ENCODE results near the gene TNPO2. TPM values are rescaled to one million over a fixed set of nuclear protein-coding genes. Genes with fewer than 3 reads are reported as not detected.

The TNPO2 gene
- total RNA-seq, 3 donors from 2014 or later: 46.0 to 73.0 (median 70.8) TPM

DNA sequence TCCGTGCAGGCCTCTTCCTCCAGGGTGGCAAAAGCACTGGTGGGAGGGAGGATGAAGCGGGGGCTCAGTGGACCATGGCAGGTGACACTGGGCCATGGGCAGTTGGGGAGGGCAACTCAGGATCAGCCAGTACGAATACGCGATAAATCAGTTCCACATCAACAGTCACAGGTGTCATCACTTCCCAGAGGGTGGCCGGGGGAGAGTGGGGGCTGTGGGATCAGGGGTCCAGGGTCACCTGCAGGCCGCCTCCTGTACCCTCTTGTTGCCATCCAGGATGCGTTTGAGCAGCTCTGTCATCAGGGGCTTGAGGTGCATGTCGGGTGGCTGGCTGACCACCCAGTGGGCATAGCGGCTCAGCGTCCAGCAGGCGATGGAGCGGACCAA is 17.4 kb downstream of the TNPO2 start:
- Histone ChIP-seq H3K36me3 (peaks cover 28% of the 10 kb centered on the region), H3K4me3 (no peak overlapping the region), H3K27me3 (no peaks in the 10 kb centered on the region), H3K4me1 (no peaks in the 10 kb centered on the region), H3K9me3 (no peaks in the 10 kb centered on the region), H3K27ac (no peak overlapping the region)
- TF ChIP-seq POLR2AphosphoS5 (IDR thresholded peaks at IDR 0.05) (no peak), POLR2A (IDR thresholded peaks at IDR 0.05) (no peak)
- TF ChIP-seq, protein P1, sequence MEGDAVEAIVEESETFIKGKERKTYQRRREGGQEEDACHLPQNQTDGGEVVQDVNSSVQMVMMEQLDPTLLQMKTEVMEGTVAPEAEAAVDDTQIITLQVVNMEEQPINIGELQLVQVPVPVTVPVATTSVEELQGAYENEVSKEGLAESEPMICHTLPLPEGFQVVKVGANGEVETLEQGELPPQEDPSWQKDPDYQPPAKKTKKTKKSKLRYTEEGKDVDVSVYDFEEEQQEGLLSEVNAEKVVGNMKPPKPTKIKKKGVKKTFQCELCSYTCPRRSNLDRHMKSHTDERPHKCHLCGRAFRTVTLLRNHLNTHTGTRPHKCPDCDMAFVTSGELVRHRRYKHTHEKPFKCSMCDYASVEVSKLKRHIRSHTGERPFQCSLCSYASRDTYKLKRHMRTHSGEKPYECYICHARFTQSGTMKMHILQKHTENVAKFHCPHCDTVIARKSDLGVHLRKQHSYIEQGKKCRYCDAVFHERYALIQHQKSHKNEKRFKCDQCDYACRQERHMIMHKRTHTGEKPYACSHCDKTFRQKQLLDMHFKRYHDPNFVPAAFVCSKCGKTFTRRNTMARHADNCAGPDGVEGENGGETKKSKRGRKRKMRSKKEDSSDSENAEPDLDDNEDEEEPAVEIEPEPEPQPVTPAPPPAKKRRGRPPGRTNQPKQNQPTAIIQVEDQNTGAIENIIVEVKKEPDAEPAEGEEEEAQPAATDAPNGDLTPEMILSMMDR (IDR thresholded peaks at IDR 0.05): no peak
- intact Hi-C loops (cut with DNase I; ENCODE audit: low total_unique reads): no loop called here
- DNase-seq (ENCODE audit: low spot score in 2 of 2): no peak

DNA sequence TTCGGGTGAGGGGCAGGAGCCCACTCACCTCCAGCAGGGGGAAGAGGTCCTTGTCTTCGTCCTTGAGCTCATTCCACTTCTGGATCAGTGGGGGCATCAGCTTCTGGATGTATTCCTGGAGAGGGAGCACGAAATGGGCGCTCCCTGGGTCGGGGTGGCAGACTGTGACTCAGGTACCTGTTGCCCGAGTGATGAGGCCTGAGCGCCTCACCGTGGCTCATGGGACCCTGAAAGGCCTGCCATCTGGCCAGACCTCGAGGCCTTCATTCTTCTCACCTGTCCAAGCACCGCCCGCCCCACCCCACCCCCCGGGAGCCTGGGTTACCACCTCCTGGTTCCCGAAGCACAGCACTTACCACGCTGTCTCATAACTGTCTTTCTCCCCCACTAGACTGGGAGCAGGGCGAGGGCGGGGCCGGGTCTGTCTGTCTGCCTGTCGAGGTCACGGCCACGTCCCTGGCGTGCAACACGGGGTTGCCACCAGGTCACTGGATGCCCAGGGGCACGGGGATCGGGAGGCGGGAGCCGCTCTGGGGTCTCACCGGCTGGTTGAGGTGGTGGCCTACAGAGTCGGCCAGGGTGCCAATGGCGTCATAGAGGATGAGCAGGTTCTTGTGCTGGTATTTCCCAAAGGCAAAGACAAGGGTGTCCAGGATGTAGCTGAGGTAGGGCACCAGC is 17.9 kb downstream of the TNPO2 start:
- Histone ChIP-seq H3K27ac (no peak overlapping the region), H3K4me1 (no peaks in the 10 kb centered on the region), H3K36me3 (peaks cover 33% of the 10 kb centered on the region), H3K27me3 (no peaks in the 10 kb centered on the region), H3K9me3 (no peaks in the 10 kb centered on the region), H3K4me3 (no peak overlapping the region)
- intact Hi-C loops (cut with DNase I; ENCODE audit: low total_unique reads): no loop called here
- TF ChIP-seq POLR2A (IDR thresholded peaks at IDR 0.05) (no peak), POLR2AphosphoS5 (IDR thresholded peaks at IDR 0.05) (no peak)
- TF ChIP-seq, protein P1 (IDR thresholded peaks at IDR 0.05): no peak
- no peak for DNase-seq (ENCODE audit: low spot score in 2 of 2)

DNA sequence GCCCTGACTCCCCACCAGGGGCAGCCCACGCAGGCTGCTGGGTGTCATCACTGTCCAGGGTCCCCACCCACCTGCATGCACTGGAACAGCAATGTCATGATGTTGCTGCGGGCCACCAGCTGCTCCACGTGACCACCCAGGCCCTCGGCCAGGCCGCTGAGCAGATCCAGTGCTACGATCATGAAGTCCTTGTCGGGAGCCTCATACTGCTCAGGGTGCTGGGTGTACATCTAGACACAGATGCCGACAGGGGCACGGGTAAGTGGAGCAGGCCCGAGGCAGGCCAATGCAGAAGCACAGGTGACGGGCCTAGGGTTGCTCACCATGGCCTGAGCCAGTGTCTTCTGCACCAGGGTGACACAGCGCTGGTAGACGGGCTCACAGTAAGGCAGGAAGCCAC is 18.6 kb downstream of the TNPO2 start:
- DNase-seq (ENCODE audit: low spot score in 2 of 2): no peak
- no peak for TF ChIP-seq POLR2A (IDR thresholded peaks at IDR 0.05)
- TF ChIP-seq POLR2AphosphoS5 (IDR thresholded peaks at IDR 0.05): no peak
- TF ChIP-seq, protein P1 (IDR thresholded peaks at IDR 0.05): no peak
- H3K27me3 ChIP-seq: no peaks in the 10 kb centered on the region
- intact Hi-C loops (cut with DNase I; ENCODE audit: low total_unique reads): no loop called here
- H3K4me1 ChIP-seq: no peaks in the 10 kb centered on the region
- H3K27ac ChIP-seq: no peak overlapping the region
- H3K4me3 ChIP-seq: no peak overlapping the region
- H3K9me3 ChIP-seq: no peaks in the 10 kb centered on the region
- peaks cover 36% of the 10 kb centered on the region for H3K36me3 ChIP-seq

DNA sequence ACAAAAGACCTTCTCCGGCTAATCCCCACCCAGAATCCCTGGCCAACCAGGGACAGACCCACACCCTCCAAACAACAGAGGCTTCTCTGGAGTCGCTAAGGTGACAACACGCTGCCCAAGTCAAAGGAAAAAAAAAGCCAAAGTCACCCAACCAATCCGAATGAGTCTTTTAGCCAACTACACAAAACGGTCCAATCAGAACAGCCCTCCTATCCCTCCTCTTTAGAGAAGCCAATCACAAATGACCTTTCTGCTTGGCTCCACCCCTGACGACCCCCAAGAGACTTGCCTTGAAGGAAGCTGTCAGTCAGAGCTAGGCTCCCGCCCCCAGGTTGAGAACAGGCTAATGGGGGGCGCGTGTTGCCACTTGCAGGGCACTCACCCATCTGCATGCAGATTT is 20.7 kb downstream of the TNPO2 start:
- no peaks in the 10 kb centered on the region for H3K27me3 ChIP-seq
- H3K27ac ChIP-seq: no peak overlapping the region
- H3K4me1 ChIP-seq: no peaks in the 10 kb centered on the region
- TF ChIP-seq, protein P1 (IDR thresholded peaks at IDR 0.05): no peak
- TF ChIP-seq POLR2A (IDR thresholded peaks at IDR 0.05): no peak
- TF ChIP-seq POLR2AphosphoS5 (IDR thresholded peaks at IDR 0.05): no peak
- H3K36me3 ChIP-seq: peaks cover 36% of the 10 kb centered on the region
- no peak overlapping the region for H3K4me3 ChIP-seq
- H3K9me3 ChIP-seq: no peaks in the 10 kb centered on the region
- DNase-seq (ENCODE audit: low spot score in 2 of 2): no peak
- intact Hi-C loops (cut with DNase I; ENCODE audit: low total_unique reads): no loop called here

DNA sequence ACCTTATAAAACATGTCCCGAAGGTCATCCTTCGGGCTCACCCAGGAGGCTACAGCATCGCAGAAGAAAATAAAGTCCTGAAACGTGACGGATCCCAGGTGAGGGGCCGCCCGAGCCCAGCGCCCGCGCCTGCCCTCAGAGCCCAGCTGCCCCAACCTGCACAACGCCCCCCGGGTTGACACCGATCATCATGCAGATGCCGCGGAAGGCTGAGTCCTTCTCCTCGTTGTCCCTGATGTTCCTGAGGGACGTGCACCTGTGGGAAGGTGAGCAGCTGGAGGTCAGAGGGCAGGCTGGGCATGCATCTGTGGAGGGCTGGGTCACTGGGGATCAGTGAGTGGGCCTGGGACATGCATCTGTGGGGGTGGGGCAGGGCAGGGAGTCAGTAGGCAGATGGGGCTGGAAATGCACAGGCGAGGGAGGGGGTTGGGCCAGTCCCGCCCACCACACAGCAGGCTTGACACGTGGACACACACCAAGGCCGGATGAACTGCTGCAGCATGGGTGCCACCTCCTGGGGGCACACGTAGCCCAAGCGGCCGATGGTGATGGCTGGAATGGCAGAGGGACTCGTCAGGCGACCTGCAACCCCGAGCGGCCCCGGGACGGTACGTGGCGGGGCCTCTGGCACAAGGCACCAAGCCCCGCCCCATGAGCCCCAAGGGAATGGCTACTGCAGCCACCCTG is 22.0 kb downstream of the TNPO2 start:
- H3K4me1 ChIP-seq: no peaks in the 10 kb centered on the region
- intact Hi-C loops (cut with DNase I; ENCODE audit: low total_unique reads): no loop called here
- H3K27me3 ChIP-seq: no peaks in the 10 kb centered on the region
- TF ChIP-seq POLR2A (IDR thresholded peaks at IDR 0.05): no peak
- TF ChIP-seq, protein P1 (IDR thresholded peaks at IDR 0.05): no peak
- TF ChIP-seq POLR2AphosphoS5 (IDR thresholded peaks at IDR 0.05): no peak
- peaks cover 36% of the 10 kb centered on the region for H3K36me3 ChIP-seq
- no peaks in the 10 kb centered on the region for H3K9me3 ChIP-seq
- H3K27ac ChIP-seq: no peak overlapping the region
- DNase-seq (ENCODE audit: low spot score in 2 of 2): no peak
- H3K4me3 ChIP-seq: no peak overlapping the region
